ENCODE data around the gene TUBA4A. TPM values are rescaled to one million over a fixed set of nuclear protein-coding genes. Genes with fewer than 3 reads are reported as not detected.

The TUBA4A gene
- total RNA-seq, 1 experiment from 2014 or later = 0.45 TPM

DNA sequence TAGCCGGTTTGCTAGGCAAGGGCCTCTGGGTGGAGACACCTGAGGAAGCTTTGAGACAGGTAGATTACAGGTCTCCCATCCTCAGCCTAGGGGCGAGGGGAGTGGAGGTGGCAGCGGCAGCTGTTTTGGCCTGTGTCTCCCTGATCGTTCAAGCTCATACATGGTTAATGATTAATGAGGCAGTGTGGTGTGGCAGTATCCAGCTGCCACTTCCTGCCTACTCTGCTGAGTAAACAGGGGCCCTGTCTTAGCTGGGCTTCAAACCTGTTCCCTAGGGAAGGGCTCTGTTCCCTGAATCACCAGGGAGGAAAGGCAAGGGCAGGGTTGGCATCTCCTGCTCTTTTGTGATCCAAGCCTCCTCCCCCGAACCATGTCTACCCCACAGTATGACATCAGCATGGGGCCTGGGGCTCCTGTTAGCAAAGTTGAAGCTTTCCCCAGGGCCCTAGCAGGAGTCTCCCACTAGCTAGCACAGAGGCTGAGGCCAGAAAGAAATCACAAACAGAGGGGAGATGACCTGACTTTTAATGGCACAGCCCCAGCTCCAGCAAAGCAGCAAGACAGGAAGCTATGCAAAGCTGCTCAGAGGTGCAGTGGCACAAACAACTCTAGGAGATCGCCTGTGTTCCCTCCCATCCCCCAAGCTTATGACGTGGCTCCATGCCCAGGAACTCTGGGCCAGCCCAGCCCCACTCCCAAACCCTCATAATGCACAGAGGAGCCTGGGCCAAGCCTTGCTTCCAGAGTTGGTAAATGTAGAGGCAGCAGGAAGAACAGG, 4.3 kb downstream of the TUBA4A start:
- Histone ChIP-seq H3K27me3 (replicated peaks) (peaks cover 25% of the 10 kb centered on the region), H3K36me3 (peaks cover 24% of the 10 kb centered on the region), H3K4me3 (no peak overlapping the region), H3K4me1 (replicated peaks) (peaks cover 44% of the 10 kb centered on the region), H3K27ac (no peak overlapping the region; the same call in 1 of the 2 replicates), H3K9me3 (replicated peaks) (peaks cover 4% of the 10 kb centered on the region)
- DNase-seq (ENCODE audit: low read depth in 1 of 2, low spot score in 2 of 2) = peak in 1 of 2 experiments; percentile 52

DNA sequence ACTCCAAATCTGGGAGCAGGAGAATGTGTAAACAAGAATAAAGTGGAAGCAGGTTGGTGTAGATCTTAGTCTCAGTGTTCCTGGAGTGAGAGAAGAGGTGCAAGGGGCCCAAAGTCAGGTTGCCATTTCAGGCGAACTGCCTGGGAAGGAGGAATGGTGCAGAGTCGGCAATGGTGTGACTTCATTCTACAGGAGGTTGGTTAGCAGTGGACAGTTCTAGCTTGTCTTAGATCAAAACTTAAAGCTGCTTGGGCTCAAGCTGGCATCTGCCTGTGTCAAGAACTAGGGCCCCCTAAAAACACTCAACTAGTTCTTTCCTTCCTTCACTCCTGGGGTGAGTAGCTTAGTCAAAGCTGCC, 4.9 kb downstream of the TUBA4A start:
- Histone ChIP-seq H3K36me3 (peaks cover 24% of the 10 kb centered on the region), H3K4me1 (replicated peaks) (peaks cover 39% of the 10 kb centered on the region), H3K4me3 (no peak overlapping the region), H3K9me3 (replicated peaks) (no peaks in the 10 kb centered on the region; the same call in 1 of the 2 replicates), H3K27ac (no peak overlapping the region), H3K27me3 (replicated peaks) (peaks cover 19% of the 10 kb centered on the region)
- DNase-seq (ENCODE audit: low read depth in 1 of 2, low spot score in 2 of 2) = no peak

- Histone ChIP-seq H3K9me3 (replicated peaks) (no peaks in the 10 kb centered on the region), H3K4me3 (no peak overlapping the region), H3K27ac (no peak overlapping the region), H3K4me1 (replicated peaks) (peaks cover 31% of the 10 kb centered on the region), H3K27me3 (replicated peaks) (peaks cover 11% of the 10 kb centered on the region), H3K36me3 (peaks cover 24% of the 10 kb centered on the region)
- no peak for DNase-seq (ENCODE audit: low read depth in 1 of 2, low spot score in 2 of 2)
Observed at GRCh38 chr2:219247678-219248642, 5.8 kb downstream of the TUBA4A start.

GRCh38 chr2:219246559-219246958, 7.2 kb downstream of the TUBA4A start:
- H3K4me1 ChIP-seq (replicated peaks) = peaks cover 31% of the 10 kb centered on the region
- DNase-seq (ENCODE audit: low read depth in 1 of 2, low spot score in 2 of 2) = no peak
- H3K36me3 ChIP-seq = peaks cover 24% of the 10 kb centered on the region
- no peaks in the 10 kb centered on the region for H3K9me3 ChIP-seq (replicated peaks)
- no peak overlapping the region for H3K4me3 ChIP-seq
- H3K27me3 ChIP-seq (replicated peaks) = no peaks in the 10 kb centered on the region
- H3K27ac ChIP-seq = no peak overlapping the region

DNA sequence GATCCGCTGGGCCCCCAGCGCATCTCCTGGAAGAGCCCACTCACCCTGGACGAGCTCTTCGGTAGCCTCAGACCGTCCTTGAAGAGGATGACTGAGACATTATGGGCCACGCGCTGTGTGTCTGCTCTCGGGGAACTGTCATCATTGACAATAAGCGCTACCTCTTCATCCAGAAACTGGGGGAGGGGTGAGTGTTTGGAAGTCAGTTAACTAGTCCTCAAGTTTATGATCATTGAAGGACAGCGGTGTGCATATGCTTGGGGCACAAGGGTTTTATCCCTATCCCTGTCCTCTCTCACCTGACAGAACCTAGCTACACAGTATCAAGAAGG, 7.9 kb downstream of the TUBA4A start:
- H3K4me1 ChIP-seq (replicated peaks) = peaks cover 31% of the 10 kb centered on the region
- peaks cover 24% of the 10 kb centered on the region for H3K36me3 ChIP-seq
- peak overlapping the region; percentile 88 for H3K27ac ChIP-seq
- no peak for DNase-seq (ENCODE audit: low read depth in 1 of 2, low spot score in 2 of 2)
- no peaks in the 10 kb centered on the region for H3K27me3 ChIP-seq (replicated peaks)
- no peaks in the 10 kb centered on the region for H3K9me3 ChIP-seq (replicated peaks)
- H3K4me3 ChIP-seq = peak overlapping the region; percentile 81

DNA sequence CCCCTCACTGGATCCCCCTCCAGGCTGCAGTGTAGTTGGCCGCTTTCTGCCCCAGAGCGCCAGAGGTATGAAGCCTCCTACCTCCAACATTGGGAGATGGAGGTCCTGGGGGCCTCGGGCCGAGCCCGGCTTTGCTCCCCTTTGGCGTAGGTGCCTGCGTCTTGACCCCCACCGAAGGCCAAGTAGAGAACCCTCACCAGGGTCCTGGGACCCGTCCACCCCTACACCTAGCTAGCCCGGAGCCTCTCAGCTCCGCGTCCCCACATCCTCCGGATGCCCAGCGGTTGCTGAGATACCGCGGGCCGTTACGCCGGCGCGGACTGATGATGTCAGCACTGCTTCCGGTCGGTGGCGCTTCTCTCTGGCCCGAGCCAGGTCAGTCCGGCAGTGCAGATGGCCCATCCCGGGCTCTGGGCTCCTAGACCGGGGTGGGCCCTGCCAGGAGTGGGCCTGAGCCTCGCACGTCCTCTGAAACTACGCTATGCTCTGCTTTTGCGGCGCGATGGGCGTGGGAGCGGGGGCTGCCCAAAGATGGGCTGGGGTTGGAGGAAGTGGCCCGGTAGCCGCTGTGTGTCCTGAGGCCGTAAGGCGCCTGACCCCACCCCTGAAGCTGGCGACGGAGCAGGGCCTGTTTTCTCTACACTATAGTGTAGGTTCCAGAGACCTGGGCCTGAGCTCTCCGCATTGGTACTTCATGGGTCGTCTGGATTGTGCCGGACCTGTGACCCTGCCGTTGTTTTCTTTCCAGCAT, 8.4 kb downstream of the TUBA4A start, which contains the start of the genes GLB1L and STK16:
TSS of gene GLB1L (minus strand) at position 297 of the 751 bp plus-strand sequence. CDS start 1,871 bp downstream, outside the sequence.
TSS of gene STK16 (plus strand) at position 332 of the 751 bp plus-strand sequence. CDS start 521 bp downstream, outside the sequence.
- Histone ChIP-seq H3K27ac (peak within 1 kb of the TSS; percentile 88), H3K4me1 (replicated peaks) (peaks cover 31% of the 10 kb centered on the region), H3K27me3 (replicated peaks) (no peaks in the 10 kb centered on the region), H3K9me3 (replicated peaks) (no peaks in the 10 kb centered on the region), H3K4me3 (peak within 1 kb of the TSS; percentile 81), H3K36me3 (peaks cover 24% of the 10 kb centered on the region)
- DNase-seq (ENCODE audit: low read depth in 1 of 2, low spot score in 2 of 2) = peak; percentile 93 to 94

- H3K9me3 ChIP-seq (replicated peaks) = no peaks in the 10 kb centered on the region
- no peak for DNase-seq (ENCODE audit: low read depth in 1 of 2, low spot score in 2 of 2)
- H3K4me1 ChIP-seq (replicated peaks) = peaks cover 27% of the 10 kb centered on the region
- H3K36me3 ChIP-seq = peaks cover 24% of the 10 kb centered on the region
- H3K27me3 ChIP-seq (replicated peaks) = no peaks in the 10 kb centered on the region
- peak overlapping the region; percentile 88 for H3K27ac ChIP-seq
- H3K4me3 ChIP-seq = peak overlapping the region; percentile 81
Observed at GRCh38 chr2:219244789-219245147, 8.9 kb downstream of the TUBA4A start.

DNA sequence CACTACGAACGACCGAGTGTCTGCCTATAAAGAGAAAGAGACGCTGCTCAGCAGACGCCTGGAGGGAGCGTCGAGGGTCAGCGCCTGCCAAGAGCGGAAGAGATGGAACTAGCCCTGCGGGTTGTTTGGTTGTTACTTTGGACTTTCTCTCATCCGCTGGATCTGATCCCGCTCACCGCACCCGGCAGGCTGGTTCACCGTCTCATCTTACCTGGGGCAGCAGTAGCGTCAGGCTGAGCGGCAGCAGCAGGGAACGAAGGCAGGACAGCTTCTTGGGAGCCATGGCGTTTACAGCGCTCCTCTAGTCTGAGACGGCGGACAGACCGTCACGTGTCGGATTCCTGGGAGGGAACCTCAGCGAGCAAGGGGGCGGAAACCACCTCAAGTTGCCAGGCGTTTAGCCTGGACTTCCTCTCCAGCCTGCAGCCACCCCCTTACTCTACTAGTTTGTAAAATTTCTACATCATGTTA, 10.4 kb downstream of the TUBA4A start:
- no peaks in the 10 kb centered on the region for H3K9me3 ChIP-seq (replicated peaks)
- H3K27ac ChIP-seq = no peak overlapping the region
- no peak overlapping the region for H3K4me3 ChIP-seq
- no peaks in the 10 kb centered on the region for H3K27me3 ChIP-seq (replicated peaks)
- H3K4me1 ChIP-seq (replicated peaks) = peaks cover 17% of the 10 kb centered on the region
- no peak for DNase-seq (ENCODE audit: low read depth in 1 of 2, low spot score in 2 of 2)
- peaks cover 23% of the 10 kb centered on the region for H3K36me3 ChIP-seq

DNA sequence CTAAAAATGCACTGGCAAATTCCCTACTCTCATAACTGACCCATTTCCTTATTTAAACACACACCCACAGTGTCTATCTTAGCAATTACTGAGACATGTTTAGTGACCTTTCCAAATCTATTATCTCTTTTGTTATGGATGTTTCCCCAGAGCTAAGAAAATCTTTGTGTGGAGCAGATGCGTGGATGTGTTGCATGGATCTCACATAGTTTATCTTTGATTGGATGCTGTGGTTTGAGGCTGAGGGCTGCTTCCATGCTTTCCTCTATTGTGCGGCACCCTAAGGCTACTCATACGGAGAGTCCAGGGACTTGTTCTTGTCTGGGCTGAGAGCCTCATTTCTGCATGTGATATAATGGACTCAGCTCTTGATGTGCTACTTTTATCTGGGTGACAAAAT, 19.4 kb downstream of the TUBA4A start:
- Histone ChIP-seq H3K4me1 (replicated peaks) (peaks cover 7% of the 10 kb centered on the region), H3K36me3 (peaks cover 54% of the 10 kb centered on the region), H3K27ac (no peak overlapping the region), H3K9me3 (replicated peaks) (no peaks in the 10 kb centered on the region), H3K27me3 (replicated peaks) (no peaks in the 10 kb centered on the region), H3K4me3 (no peak overlapping the region)
- no peak for DNase-seq (ENCODE audit: low read depth in 1 of 2, low spot score in 2 of 2)

GRCh38 chr2:219230059-219230540, 23.6 kb downstream of the TUBA4A start:
- Histone ChIP-seq H3K9me3 (replicated peaks) (no peaks in the 10 kb centered on the region), H3K4me3 (peak overlapping the region; percentile 82), H3K4me1 (replicated peaks) (peaks cover 19% of the 10 kb centered on the region), H3K27me3 (replicated peaks) (no peaks in the 10 kb centered on the region), H3K27ac (peak overlapping the region; percentile 82), H3K36me3 (peaks cover 52% of the 10 kb centered on the region)
- no peak for DNase-seq (ENCODE audit: low read depth in 1 of 2, low spot score in 2 of 2)

DNA sequence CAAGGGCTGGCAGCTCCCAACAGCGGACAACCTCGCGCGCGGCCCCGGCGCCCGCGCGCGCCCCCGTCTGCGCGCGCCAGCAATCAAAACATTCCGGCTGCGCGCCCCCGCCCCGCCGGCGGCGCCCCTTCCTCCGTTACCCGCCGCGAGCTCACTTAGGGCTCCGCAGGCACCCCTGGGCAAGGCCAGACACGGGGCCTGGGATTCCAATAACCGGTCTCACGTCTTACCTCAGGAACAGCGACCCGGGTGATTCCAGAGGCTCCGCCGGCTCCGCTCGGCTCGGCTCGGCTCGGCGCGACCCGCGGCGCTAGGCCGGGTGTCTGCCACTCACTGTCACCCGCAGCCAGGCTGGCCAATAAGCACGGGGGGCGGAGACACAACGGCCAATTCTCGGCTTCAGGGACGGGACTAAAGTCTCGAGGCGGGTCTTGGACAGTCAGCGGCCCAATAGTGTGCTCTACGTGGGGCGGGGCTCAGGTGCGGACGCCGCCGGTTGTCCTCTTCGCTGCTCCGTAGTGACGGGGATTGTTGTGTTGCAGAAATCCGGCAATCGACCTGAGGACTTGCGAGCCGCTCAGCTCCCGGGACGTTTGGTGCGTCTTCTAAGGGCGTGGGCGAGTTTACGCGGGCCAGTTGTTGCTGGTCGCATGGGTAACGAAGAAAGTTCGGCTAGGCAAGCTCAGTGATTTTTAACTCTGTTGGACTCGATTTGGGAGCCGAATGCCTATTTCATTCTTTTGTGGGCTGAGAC, 24.2 kb downstream of the TUBA4A start, which contains the start of the genes ANKZF1 and ATG9A:
TSS of gene ANKZF1 (plus strand) at position 502 of the 754 bp plus-strand sequence. CDS start 452 bp downstream, outside the sequence.
TSS of gene ATG9A (minus strand) at position 332 of the 754 bp plus-strand sequence. CDS start 1,612 bp downstream, outside the sequence.
- DNase-seq (ENCODE audit: low read depth in 1 of 2, low spot score in 2 of 2) = peak; percentile 97 to 99
- H3K36me3 ChIP-seq = peaks cover 52% of the 10 kb centered on the region

DNA sequence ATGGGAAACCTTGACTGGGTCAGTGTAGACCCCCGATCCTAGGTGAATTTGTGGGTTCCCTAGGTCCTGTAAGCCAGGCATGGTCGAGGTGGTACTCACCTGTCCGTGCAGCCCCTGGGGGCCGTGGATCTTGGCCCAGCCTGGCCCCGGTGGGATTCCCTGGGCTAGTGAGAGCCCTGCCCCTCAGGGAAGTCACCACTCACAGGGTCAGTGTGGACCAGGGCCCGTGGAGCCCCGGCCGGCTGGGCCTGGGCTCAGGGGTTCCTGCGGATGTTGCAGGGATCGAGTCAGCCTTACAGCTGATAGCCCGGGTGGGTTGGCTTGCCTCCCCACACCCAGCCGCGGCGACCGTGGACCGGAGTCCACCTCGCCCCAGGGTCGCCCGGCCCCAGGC, 24.8 kb downstream of the TUBA4A start:
- Histone ChIP-seq H3K4me1 (replicated peaks) (peaks cover 19% of the 10 kb centered on the region), H3K9me3 (replicated peaks) (no peaks in the 10 kb centered on the region), H3K4me3 (peak overlapping the region; percentile 82), H3K27me3 (replicated peaks) (no peaks in the 10 kb centered on the region), H3K27ac (peak overlapping the region; percentile 82), H3K36me3 (peaks cover 52% of the 10 kb centered on the region)
- no peak for DNase-seq (ENCODE audit: low read depth in 1 of 2, low spot score in 2 of 2)

More for the DNA sequence above, 24.2 kb downstream of the TUBA4A start, which contains the start of the genes ANKZF1 and ATG9A:
- H3K9me3 ChIP-seq (replicated peaks) = no peaks in the 10 kb centered on the region
- H3K4me3 ChIP-seq = peak within 1 kb of the TSS; percentile 82
- H3K27me3 ChIP-seq (replicated peaks) = no peaks in the 10 kb centered on the region
- peak within 1 kb of the TSS; percentile 82 for H3K27ac ChIP-seq
- H3K4me1 ChIP-seq (replicated peaks) = peaks cover 19% of the 10 kb centered on the region

Data from SJSA1 (cell line).